Lower leg skin (tissue), 3 donors: Measurements from ENCODE around the gene NPY5R.

Experiments
- CTCF ChIP-seq, 3 donors: fragments of 450-650 bp; IDR thresholded peaks; one replicate each; pipeline ENCODE4 v1.5.1; 2016; ENCODE audit warnings: antibody characterized with exemption in 3 of 3, mild to moderate bottlenecking in 3 of 3, moderate library complexity in 2 of 3
- POLR2A ChIP-seq, 2 donors: fragments of 450-650 bp; IDR thresholded peaks; one replicate each; pipeline ENCODE4 v1.6.1; 2016 to 2017; ENCODE audit warnings: antibody characterized with exemption in 2 of 2, mild to moderate bottlenecking in 1 of 2, moderate library complexity in 1 of 2

GRCh38 chr4:163392328-163392727 is 48.6 kb downstream of the NPY5R start:
- TF ChIP-seq POLR2A (IDR thresholded peaks at IDR 0.05), result no peak
- TF ChIP-seq CTCF (IDR thresholded peaks at IDR 0.05), result no peak
